Activated gamma-delta T cell treated with Interleukin-2 at 50 U/mL for 16 hours (primary cell): ENCODE measurements around the gene MYO1B.

Source experiments
- DNase-seq: peaks from one replicate; pipeline ENCODE4 v3.0.0-alpha.2; 2020

MYO1B gene

GRCh38 chr2:191374366-191374765, 129.2 kb downstream of the MYO1B start:
- DNase-seq: no peak

- no peak for DNase-seq
Observed at GRCh38 chr2:191374939-191375338, 129.7 kb downstream of the MYO1B start.

- no peak for DNase-seq
Observed at GRCh38 chr2:191376981-191377629, 131.9 kb downstream of the MYO1B start.

GRCh38 chr2:191379375-191379774, 134.2 kb downstream of the MYO1B start:
- no peak for DNase-seq

- DNase-seq: no peak
Observed at GRCh38 chr2:191382801-191383200, 137.6 kb downstream of the MYO1B start.

GRCh38 chr2:191383486-191383885, 138.3 kb downstream of the MYO1B start:
- DNase-seq: no peak

- no peak for DNase-seq
Observed at GRCh38 chr2:191384829-191385228, 139.6 kb downstream of the MYO1B start.

GRCh38 chr2:191385416-191386160, 140.4 kb downstream of the MYO1B start:
- no peak for DNase-seq

GRCh38 chr2:191386938-191387536, 141.8 kb downstream of the MYO1B start:
- no peak for DNase-seq

GRCh38 chr2:191389288-191389687, 144.1 kb downstream of the MYO1B start:
- DNase-seq: no peak

- no peak for DNase-seq
Observed at GRCh38 chr2:191391171-191391570, 146.0 kb downstream of the MYO1B start.

- no peak for DNase-seq
Observed at GRCh38 chr2:191394043-191394442, 148.8 kb downstream of the MYO1B start.

- no peak for DNase-seq
Observed at GRCh38 chr2:191396794-191397193, 151.6 kb downstream of the MYO1B start.

- DNase-seq: no peak
Observed at GRCh38 chr2:191399601-191400000, 154.4 kb downstream of the MYO1B start.

- DNase-seq: no peak
Observed at GRCh38 chr2:191401287-191401686, 156.1 kb downstream of the MYO1B start.

GRCh38 chr2:191402966-191403565, 157.9 kb downstream of the MYO1B start:
- no peak for DNase-seq

- DNase-seq: no peak
Observed at GRCh38 chr2:191404568-191404991, 159.4 kb downstream of the MYO1B start.

GRCh38 chr2:191405546-191405945, 160.3 kb downstream of the MYO1B start:
- DNase-seq: no peak

- no peak for DNase-seq
Observed at GRCh38 chr2:191410646-191411436, 165.6 kb downstream of the MYO1B start.

- no peak for DNase-seq
Observed at GRCh38 chr2:191411472-191411871, 166.3 kb downstream of the MYO1B start.

GRCh38 chr2:191412353-191412752, 167.1 kb downstream of the MYO1B start:
- DNase-seq: no peak

GRCh38 chr2:191415101-191415500, 169.9 kb downstream of the MYO1B start:
- no peak for DNase-seq

- no peak for DNase-seq
Observed at GRCh38 chr2:191415858-191416257, 170.7 kb downstream of the MYO1B start.
